Activated CD4-positive, alpha-beta T cell treated with anti-CD3 and anti-CD28 coated beads for 36 hours (primary cell): ENCODE measurements around the gene SH3GLB1. TPM values are rescaled to one million over a fixed set of nuclear protein-coding genes. Genes with fewer than 3 reads are reported as not detected.

Experiments used
- ATAC-seq: fragments of 200-7000 bp; cut with Tn5 transposase; one replicate; pipeline ENCODE4 v1.10.0; 2021; ENCODE audit warnings: mild to moderate bottlenecking, moderate library complexity
- CTCF ChIA-PET: fragments of 350-600 bp; sonication (Branson Sonifier 250); formaldehyde crosslinking; loops from one replicate; lab custom pipeline; 2021; ENCODE audit warnings: antibody characterized with exemption; lab: Charles Lee
- POLR2A ChIA-PET: fragments of 350-600 bp; sonication (Branson Sonifier 250); formaldehyde crosslinking; loops from one replicate; lab custom pipeline; 2021; ENCODE audit warnings: antibody characterized with exemption, inconsistent platforms; lab: Charles Lee
- DNase-seq: peaks from one replicate; pipeline ENCODE4 v3.0.0-alpha.2; 2020
- H3K27ac Mint-ChIP-seq: one replicate; pipeline ENCODE4 v1.8.0; 2021; ENCODE audit warnings: mixed read lengths
- H3K27me3 Mint-ChIP-seq: one replicate; pipeline ENCODE4 v1.8.0; 2021; ENCODE audit warnings: mixed read lengths
- H3K36me3 Mint-ChIP-seq: one replicate; pipeline ENCODE4 v1.8.0; 2021; ENCODE audit warnings: low read depth, mixed read lengths
- H3K4me1 Mint-ChIP-seq: one replicate; pipeline ENCODE4 v1.8.0; 2021; ENCODE audit warnings: mixed read lengths
- H3K4me3 Mint-ChIP-seq: one replicate; pipeline ENCODE4 v1.8.0; 2021; ENCODE audit warnings: mild to moderate bottlenecking, moderate library complexity, mixed read lengths
- H3K9me3 Mint-ChIP-seq: one replicate; pipeline ENCODE4 v1.8.0; 2021; ENCODE audit warnings: low read depth, mixed read lengths
- intact Hi-C, 2 experiments: fragments of 100-400 bp; cut with DNase I in 1 of 2; cut with micrococcal nuclease in 1 of 2; formaldehyde crosslinking; loops; one replicate each; pipeline versions ENCODE4 v1.14.2 to v1.15.1; 2022 to 2024; cut with DNase I, micrococcal nuclease
- total RNA-seq, 2 experiments: library from RNA; stranded (reverse); gene quantifications; one replicate each; pipeline ENCODE4 v1.2.3, GENCODE V29; 2021

The SH3GLB1 gene
- total RNA-seq, 2 experiments from 2014 or later = 58.0 to 64.5 TPM

DNA sequence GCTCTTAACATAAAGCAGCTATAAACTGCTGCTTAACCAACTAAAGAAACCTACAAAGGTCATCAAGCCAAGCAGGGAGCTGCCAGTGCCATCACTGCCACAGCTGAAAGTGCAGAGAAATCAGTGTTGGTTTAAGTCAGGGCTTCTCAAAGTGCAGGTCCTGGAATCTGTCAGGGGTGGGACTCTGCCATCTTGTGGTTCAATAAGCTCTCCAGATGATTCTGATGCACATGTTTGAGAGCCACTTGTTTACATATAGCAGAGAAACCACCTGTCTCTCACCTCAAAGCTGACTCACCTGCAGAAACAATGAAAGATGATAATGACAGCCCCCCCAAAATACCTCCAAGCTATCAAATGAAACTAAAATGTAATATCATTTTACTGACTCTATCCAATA lies 49.3 kb downstream of the SH3GLB1 start:
- Mint-ChIP-seq H3K27me3 (peaks cover 2% of the 10 kb centered on the region), H3K36me3 (no peaks in the 10 kb centered on the region), H3K4me1 (peaks cover 7% of the 10 kb centered on the region), H3K4me3 (no peak overlapping the region), H3K9me3 (no peaks in the 10 kb centered on the region), H3K27ac (no peak overlapping the region)
- DNase-seq = peak; percentile 35
- ATAC-seq = peak; percentile 72
- ChIA-PET POLR2A (no interaction called here), CTCF (interaction anchor here (0.8 to 2.7 kb wide), 4 partner anchors 10 to 369 kb away, joined by 3 to 11 read pairs (median 4); partner anchors contain the start of gene SH3GLB1)
- intact Hi-C loops = no loop called here

DNA sequence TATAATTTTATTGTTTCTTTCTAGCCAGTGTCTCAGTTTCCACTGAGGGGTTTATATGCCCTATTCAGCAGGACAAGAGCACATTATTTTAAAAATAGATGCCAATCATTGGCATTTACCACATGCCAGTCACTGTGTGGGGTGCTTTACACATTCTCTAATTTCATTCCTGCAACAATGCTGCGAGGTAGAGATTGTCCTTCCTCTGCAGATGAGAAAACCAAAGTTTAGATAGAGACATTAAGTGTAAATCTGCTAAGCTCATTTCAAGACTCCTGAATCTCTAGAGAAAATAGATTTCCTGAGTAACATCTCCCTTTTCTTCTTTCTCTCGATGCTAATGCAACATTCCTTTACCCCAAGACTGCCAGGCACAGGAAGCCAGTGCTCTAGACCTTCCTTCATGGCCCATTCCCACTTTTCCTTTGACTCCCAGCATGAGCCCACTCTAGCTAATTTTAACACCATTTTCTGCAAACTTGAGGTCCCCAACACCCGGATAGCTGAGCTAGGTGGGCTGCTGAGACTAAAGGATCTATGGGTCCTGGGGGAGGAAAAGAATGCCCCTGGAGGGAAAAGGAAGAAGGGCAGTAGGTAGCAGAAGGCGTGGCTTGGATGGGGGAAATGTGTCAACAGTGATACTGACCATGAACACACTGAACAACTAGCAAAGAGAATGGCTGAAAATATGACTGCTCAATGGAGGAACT lies 50.0 kb downstream of the SH3GLB1 start:
- ChIA-PET POLR2A (no interaction called here), CTCF (interaction anchor here (1.4 to 2.7 kb wide), 3 partner anchors 11 to 369 kb away, joined by 4 to 11 read pairs (median 5); partner anchors contain the start of gene SH3GLB1)
- no peak overlapping the region for H3K27ac Mint-ChIP-seq
- peaks cover 2% of the 10 kb centered on the region for H3K9me3 Mint-ChIP-seq
- H3K36me3 Mint-ChIP-seq = no peaks in the 10 kb centered on the region
- intact Hi-C loops = no loop called here
- H3K27me3 Mint-ChIP-seq = peaks cover 2% of the 10 kb centered on the region
- no peak overlapping the region for H3K4me3 Mint-ChIP-seq
- no peak for ATAC-seq
- DNase-seq = no peak
- peaks cover 7% of the 10 kb centered on the region for H3K4me1 Mint-ChIP-seq

DNA sequence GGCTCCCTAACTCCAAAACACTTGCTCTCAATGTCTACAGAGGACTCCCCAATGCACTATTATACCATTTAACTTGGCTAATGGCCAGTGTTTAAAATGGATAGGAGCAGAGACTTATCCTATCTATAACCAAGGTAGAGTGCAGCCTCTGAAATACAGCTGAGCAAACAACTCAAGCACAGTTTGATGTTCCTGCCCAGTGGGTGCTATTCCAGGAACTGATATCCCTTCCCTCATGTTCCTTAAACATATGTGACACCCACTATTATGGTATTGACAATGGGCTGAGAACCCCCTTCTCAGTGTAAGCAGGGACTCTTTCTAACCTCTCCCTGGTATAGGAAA lies 51.7 kb downstream of the SH3GLB1 start:
- no peak for DNase-seq
- Mint-ChIP-seq H3K4me3 (no peak overlapping the region), H3K27ac (no peak overlapping the region), H3K36me3 (no peaks in the 10 kb centered on the region), H3K9me3 (peaks cover 5% of the 10 kb centered on the region), H3K4me1 (no peaks in the 10 kb centered on the region), H3K27me3 (peaks cover 2% of the 10 kb centered on the region)
- no peak for ATAC-seq
- ChIA-PET POLR2A (no interaction called here), CTCF (interaction anchor here (0.5 to 0.9 kb wide), 5 partner anchors 10 to 1929 kb away, joined by 3 to 4 read pairs (median 3); no protein-coding TSS in a partner anchor)
- intact Hi-C loops = no loop called here

DNA sequence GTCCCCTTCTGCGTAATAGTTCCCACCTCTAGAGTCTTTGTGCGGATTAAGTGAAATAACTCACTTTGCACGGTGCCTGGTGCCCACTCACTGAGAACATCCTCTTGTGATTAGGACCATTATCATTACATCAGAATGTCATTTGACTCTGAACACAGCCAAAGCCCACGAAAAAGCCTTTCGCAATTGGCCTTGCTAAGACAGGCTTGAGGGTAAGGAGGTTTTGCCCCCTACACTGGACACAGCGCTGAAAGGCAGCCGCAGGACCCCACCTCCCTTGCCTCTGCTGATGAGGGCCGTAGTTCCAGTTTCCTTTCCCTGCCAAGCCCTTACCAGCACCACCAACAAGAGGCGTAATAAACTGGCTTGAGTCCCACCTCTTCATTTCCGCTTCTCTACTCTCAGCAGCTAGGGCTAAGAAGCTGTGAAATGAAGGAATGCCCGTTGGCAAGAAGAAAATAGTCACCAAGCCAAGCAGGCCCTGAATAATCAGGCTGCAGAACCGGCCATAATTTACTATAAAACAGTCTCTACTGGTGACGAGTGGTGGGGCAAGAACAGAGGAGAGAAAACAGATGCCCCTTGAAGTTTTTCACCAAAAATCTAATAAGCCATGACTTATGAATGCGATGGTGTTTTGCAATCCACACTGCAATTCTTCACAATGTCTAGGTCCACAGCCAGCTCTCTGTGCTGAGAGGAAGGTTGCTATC lies 53.1 kb downstream of the SH3GLB1 start:
- Mint-ChIP-seq H3K9me3 (peaks cover 5% of the 10 kb centered on the region), H3K27ac (no peak overlapping the region), H3K4me1 (no peaks in the 10 kb centered on the region), H3K36me3 (no peaks in the 10 kb centered on the region), H3K4me3 (no peak overlapping the region), H3K27me3 (peaks cover 2% of the 10 kb centered on the region)
- no peak for ATAC-seq
- intact Hi-C loops = no loop called here
- DNase-seq = no peak
- ChIA-PET CTCF (interaction anchor here (0.5 to 1.1 kb wide), 3 partner anchors 15 to 99 kb away, joined by 3 read pairs; no protein-coding TSS in a partner anchor), POLR2A (no interaction called here)

DNA sequence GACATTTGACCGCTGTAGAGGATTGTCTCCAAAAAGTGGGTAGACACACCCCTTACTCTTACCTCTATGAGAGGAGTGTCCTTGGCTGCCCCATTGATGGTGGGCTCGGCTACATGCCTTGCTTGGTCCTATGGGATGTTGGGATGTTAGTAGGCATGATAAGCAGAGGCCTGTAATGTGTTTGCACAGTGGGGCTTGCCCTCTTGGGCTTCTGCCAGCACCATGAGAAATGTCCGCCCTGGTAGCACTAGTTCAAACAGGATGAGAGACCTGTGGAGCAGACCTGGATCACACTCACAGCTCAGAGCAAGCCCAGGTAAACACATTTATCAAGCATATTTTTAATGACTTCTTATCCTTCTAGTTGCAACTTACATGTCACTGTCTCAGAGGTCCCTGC lies 54.2 kb downstream of the SH3GLB1 start:
- Mint-ChIP-seq H3K27ac (no peak overlapping the region), H3K9me3 (peaks cover 5% of the 10 kb centered on the region), H3K27me3 (peaks cover 2% of the 10 kb centered on the region), H3K4me1 (no peaks in the 10 kb centered on the region), H3K36me3 (no peaks in the 10 kb centered on the region), H3K4me3 (no peak overlapping the region)
- DNase-seq (no peak), ATAC-seq (no peak)
- intact Hi-C loops = no loop called here
- CTCF ChIA-PET = interaction anchor here (0.8 to 1.1 kb wide), 3 partner anchors 28 to 259 kb away, joined by 3 to 4 read pairs (median 3); partner anchors contain the start of gene SH3GLB1
- POLR2A ChIA-PET = no interaction called here

DNA sequence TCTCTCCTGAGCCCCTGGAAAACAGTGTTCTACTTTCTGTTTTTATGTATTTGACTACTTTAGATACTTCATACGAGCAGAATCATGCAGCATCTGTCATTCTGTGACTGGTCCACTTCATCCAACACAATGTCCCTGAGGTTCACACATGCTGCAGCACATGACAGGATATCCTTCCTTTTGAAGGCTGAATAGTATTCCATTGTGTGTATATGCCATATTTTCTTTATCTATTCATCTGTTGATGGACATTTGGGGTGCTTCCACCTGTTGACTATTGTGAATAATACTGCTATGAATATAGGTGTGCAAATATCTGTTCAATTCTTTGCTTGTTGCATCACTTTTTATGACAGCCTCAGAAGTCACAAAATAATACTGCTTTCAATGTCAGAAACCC lies 55.8 kb downstream of the SH3GLB1 start:
- intact Hi-C loops = no loop called here
- Mint-ChIP-seq H3K36me3 (no peaks in the 10 kb centered on the region), H3K4me1 (no peaks in the 10 kb centered on the region), H3K27me3 (peaks cover 6% of the 10 kb centered on the region), H3K9me3 (peaks cover 5% of the 10 kb centered on the region), H3K27ac (no peak overlapping the region), H3K4me3 (no peak overlapping the region)
- ATAC-seq (no peak), DNase-seq (no peak)
- CTCF ChIA-PET = no interaction called here
- POLR2A ChIA-PET = no interaction called here

DNA sequence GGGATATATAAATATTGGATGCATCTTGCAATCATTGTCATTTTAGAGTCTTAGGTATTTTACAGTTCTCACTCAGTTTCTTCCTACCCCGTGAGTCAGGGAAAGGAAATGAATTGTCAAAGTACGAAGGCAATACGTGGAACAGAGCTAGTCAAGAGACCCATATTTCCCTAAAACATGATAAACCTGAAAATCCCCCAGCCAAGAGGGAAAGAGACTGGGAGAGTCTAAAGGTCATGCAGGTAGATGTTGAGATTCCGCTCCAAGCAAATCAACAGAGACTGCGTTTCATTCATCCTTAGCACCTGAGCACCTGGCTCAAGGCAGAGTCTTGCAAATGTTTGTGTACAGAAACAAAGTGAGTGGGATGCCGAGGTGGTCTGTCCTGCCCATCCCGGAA lies 58.0 kb downstream of the SH3GLB1 start:
- DNase-seq = no peak
- ChIA-PET POLR2A (no interaction called here), CTCF (interaction anchor here (0.5 kb wide), 1 partner anchor 13 kb away, joined by 3 read pairs; no protein-coding TSS in a partner anchor)
- intact Hi-C loops = no loop called here
- H3K36me3 Mint-ChIP-seq = no peaks in the 10 kb centered on the region
- no peak for ATAC-seq
- H3K27me3 Mint-ChIP-seq = peaks cover 8% of the 10 kb centered on the region
- no peaks in the 10 kb centered on the region for H3K4me1 Mint-ChIP-seq
- H3K27ac Mint-ChIP-seq = no peak overlapping the region
- H3K9me3 Mint-ChIP-seq = peaks cover 7% of the 10 kb centered on the region
- H3K4me3 Mint-ChIP-seq = no peak overlapping the region

DNA sequence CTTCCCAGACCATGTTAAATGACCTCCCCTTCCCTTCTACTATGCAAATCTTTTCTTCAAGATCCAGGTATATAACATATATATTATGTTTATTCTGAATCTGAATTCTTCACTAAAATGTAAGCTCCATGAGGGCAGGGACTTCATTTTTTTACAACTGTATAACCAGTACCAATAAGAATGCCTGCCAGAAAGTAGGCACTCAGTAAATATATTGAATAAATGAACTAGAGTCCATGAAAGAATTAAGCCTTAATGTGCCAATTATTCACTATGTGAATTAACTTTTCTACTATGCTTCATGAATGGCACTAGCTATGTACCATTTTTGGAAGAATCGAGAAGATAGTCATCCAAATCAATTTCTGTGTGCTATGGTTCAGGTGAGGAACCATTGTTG lies 60.1 kb downstream of the SH3GLB1 start:
- no peak overlapping the region for H3K4me3 Mint-ChIP-seq
- intact Hi-C loops = no loop called here
- H3K36me3 Mint-ChIP-seq = no peaks in the 10 kb centered on the region
- ChIA-PET POLR2A (no interaction called here), CTCF (no interaction called here)
- ATAC-seq (no peak), DNase-seq (no peak)
- H3K9me3 Mint-ChIP-seq = peaks cover 6% of the 10 kb centered on the region
- H3K27me3 Mint-ChIP-seq = peaks cover 8% of the 10 kb centered on the region
- no peaks in the 10 kb centered on the region for H3K4me1 Mint-ChIP-seq
- H3K27ac Mint-ChIP-seq = no peak overlapping the region

DNA sequence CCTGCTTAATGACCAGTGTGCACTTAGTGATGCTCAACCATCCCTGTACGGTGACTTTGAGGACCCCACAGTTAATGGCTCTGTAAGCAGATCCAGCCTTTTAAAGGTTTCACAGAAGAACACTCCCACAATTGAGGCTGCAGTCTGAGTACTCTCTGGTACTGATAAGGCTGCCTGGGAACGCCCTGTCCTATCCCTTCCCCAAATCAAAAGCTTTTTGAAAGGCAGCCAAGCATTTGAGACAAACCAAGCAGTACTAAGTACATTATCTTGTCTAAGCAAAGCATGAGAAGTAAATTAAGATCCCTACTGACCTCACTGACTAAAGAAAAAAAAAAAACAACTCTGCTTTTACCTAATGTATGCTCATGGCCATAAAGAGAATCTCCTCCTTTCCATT lies 60.7 kb downstream of the SH3GLB1 start:
- no peak for ATAC-seq
- POLR2A ChIA-PET = no interaction called here

DNA sequence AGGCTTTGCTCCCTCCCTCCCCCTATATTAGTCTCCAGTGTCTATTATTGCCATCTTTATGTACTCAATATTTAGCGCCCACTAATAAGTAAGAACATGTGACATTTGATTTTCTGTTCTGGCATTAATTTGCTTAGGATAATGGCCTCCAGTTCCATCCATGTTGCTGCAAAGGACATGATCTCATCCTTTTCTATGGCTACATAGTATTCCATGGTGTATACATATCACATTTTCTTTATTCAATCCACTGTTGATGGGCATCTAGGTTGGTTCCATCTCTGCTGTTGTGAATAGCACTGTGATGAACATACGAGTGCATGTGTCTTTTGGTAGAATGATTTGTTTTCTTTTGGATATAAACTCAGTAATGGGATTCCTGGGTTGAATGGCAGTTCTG lies 61.3 kb downstream of the SH3GLB1 start:
- intact Hi-C loops = no loop called here
- POLR2A ChIA-PET = no interaction called here

More for the DNA sequence above, 60.7 kb downstream of the SH3GLB1 start:
- CTCF ChIA-PET = no interaction called here
- Mint-ChIP-seq H3K4me3 (no peak overlapping the region), H3K4me1 (no peaks in the 10 kb centered on the region), H3K27ac (no peak overlapping the region), H3K27me3 (peaks cover 8% of the 10 kb centered on the region), H3K36me3 (no peaks in the 10 kb centered on the region), H3K9me3 (peaks cover 4% of the 10 kb centered on the region)
- no peak for DNase-seq
- intact Hi-C loops = no loop called here

DNA sequence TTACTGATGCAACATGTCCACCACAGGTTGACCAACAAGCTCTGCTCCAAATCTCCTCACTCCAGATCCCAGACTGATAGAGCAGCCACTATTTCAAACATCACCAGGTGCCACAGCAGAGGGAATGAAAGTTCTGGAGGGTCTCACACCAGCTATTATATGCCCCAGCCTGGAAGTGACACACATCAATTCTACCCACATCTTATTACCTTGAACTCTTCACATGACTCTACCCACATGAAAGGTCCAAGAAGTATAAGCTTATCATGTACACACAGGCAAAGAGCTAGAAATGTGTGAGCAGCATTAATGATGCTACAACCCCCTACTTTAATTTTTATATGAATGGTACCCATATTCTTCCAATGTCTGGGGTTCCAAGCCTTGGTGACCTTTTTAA lies 64.2 kb downstream of the SH3GLB1 start:
- no peak overlapping the region for H3K4me3 Mint-ChIP-seq
- POLR2A ChIA-PET = no interaction called here
- H3K36me3 Mint-ChIP-seq = no peaks in the 10 kb centered on the region
- peaks cover 6% of the 10 kb centered on the region for H3K4me1 Mint-ChIP-seq
- intact Hi-C loops = no loop called here
- no peak for ATAC-seq
- H3K9me3 Mint-ChIP-seq = peaks cover 3% of the 10 kb centered on the region
- CTCF ChIA-PET = no interaction called here
- H3K27me3 Mint-ChIP-seq = peaks cover 8% of the 10 kb centered on the region
- H3K27ac Mint-ChIP-seq = no peak overlapping the region
- DNase-seq = no peak

More for the DNA sequence above, 61.3 kb downstream of the SH3GLB1 start:
- Mint-ChIP-seq H3K27me3 (peaks cover 8% of the 10 kb centered on the region), H3K4me1 (no peaks in the 10 kb centered on the region), H3K9me3 (peaks cover 3% of the 10 kb centered on the region), H3K4me3 (no peak overlapping the region), H3K36me3 (no peaks in the 10 kb centered on the region), H3K27ac (no peak overlapping the region)
- ATAC-seq = no peak
- CTCF ChIA-PET = no interaction called here
- no peak for DNase-seq

DNA sequence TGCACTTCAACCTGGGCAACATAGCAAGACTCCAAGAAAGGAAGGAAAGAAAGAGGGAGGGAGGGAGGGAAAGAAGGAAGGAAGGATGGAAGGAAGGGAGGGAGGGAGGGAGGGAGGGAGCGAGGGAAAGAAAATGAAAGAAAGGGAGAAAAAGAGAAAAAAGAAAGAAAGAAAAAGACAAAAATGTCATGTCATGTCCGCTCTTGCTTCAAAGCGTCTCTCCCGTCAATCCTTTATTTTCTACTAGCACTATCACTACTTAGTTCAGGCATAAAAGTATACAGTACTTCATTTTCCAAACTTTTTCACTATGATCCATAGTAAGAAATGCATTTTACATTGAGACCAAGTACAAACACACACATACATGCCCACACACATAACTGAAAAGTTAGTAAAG lies 64.7 kb downstream of the SH3GLB1 start:
- no peak overlapping the region for H3K27ac Mint-ChIP-seq
- ChIA-PET POLR2A (no interaction called here), CTCF (no interaction called here)
- no peak overlapping the region for H3K4me3 Mint-ChIP-seq
- H3K9me3 Mint-ChIP-seq = peaks cover 3% of the 10 kb centered on the region
- intact Hi-C loops = no loop called here
- H3K27me3 Mint-ChIP-seq = peaks cover 8% of the 10 kb centered on the region
- DNase-seq (no peak), ATAC-seq (no peak)
- no peaks in the 10 kb centered on the region for H3K36me3 Mint-ChIP-seq
- peaks cover 12% of the 10 kb centered on the region for H3K4me1 Mint-ChIP-seq
